Measurements from ENCODE around the gene TEX261. TPM values are rescaled to one million over a fixed set of nuclear protein-coding genes. Genes with fewer than 3 reads are reported as not detected.
"Not testable (repeated sequence)": the region's sequence is repeated elsewhere in the genome, so short reads cannot be mapped to it uniquely, and the experiment has no call there.

TEX261 gene
- total RNA-seq, 1 experiment from 2014 or later = 70.0 TPM

DNA sequence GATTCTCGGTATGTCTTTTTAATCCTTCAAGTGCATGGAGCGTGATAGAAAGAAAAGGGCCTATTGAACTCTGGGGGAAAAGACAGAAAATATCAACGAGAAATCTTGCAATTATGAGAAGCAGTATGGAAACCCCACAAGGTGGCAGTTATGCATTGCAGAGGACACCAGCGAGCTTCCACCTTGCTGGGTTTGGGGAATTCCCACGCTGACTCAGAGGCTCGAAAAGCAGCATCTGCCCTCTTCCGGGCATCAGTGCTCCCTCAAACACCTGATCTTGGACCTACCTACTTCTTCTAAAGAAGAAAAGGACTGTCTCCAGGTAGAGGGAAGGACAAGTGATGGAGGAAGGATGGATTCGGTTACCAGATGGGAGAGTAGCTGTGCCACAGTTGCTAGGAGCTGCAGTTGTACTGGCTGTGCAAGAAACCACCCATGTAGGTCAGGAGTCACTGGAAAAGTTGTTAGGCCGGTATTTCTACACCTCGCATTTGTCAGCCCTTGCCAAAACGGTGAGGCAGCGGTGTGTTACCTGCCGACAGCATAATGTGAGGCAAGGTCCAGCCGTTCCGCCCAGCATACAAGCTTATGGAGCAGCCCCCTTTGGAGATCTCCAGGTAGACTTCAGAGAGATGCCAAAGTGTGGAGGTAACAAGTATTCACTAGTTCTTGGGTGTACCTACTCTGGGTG is 29.0 kb upstream of the TEX261 start:
- H3K4me1 ChIP-seq; H3K9me3 Mint-ChIP-seq (ENCODE audit: unreplicated experiment); H3K36me3 Mint-ChIP-seq (ENCODE audit: insufficient read depth, unreplicated experiment); BruUV-seq (replicated peaks); H3K4me1 Mint-ChIP-seq (ENCODE audit: low read depth, unreplicated experiment); H3K4me3 ChIP-seq (ENCODE audit: low read depth, low read length); POLR2A ChIA-PET; H3K27me3 ChIP-seq (replicated peaks; ENCODE audit: control insufficient read depth, insufficient read depth, low read length); H3K27me3 Mint-ChIP-seq (ENCODE audit: insufficient read depth, unreplicated experiment); H3K36me3 ChIP-seq (ENCODE audit: control insufficient read depth, insufficient read depth, low read length); H3K9me3 ChIP-seq: not testable (repeated sequence)
- peak; percentile 56 for DNase-seq
- TF ChIP-seq, protein P1, sequence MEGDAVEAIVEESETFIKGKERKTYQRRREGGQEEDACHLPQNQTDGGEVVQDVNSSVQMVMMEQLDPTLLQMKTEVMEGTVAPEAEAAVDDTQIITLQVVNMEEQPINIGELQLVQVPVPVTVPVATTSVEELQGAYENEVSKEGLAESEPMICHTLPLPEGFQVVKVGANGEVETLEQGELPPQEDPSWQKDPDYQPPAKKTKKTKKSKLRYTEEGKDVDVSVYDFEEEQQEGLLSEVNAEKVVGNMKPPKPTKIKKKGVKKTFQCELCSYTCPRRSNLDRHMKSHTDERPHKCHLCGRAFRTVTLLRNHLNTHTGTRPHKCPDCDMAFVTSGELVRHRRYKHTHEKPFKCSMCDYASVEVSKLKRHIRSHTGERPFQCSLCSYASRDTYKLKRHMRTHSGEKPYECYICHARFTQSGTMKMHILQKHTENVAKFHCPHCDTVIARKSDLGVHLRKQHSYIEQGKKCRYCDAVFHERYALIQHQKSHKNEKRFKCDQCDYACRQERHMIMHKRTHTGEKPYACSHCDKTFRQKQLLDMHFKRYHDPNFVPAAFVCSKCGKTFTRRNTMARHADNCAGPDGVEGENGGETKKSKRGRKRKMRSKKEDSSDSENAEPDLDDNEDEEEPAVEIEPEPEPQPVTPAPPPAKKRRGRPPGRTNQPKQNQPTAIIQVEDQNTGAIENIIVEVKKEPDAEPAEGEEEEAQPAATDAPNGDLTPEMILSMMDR (IDR thresholded peaks at IDR 0.05; ENCODE audit: insufficient read depth in 1 of 2, low read depth in 1 of 2, low read length in 1 of 2, severe bottlenecking in 1 of 2, unreplicated experiment in 1 of 2) = peak; percentile 17 to 20
- CTCF ChIA-PET = interaction anchor here (1.2 to 1.7 kb wide), 5 partner anchors 22 to 133 kb away, joined by 3 to 18 read pairs (median 6); partner anchors contain the start of gene NAGK
- Mint-ChIP-seq H3K4me3 (ENCODE audit: unreplicated experiment) (peak overlapping the region; percentile 48), H3K27ac (ENCODE audit: unreplicated experiment) (peak overlapping the region; percentile 25)
- intact Hi-C loops (cut with micrococcal nuclease; ENCODE audit: unreplicated experiment) = loop anchor here (1.0 kb wide), 1 partner anchor 47 kb away; no protein-coding TSS in a partner anchor

DNA sequence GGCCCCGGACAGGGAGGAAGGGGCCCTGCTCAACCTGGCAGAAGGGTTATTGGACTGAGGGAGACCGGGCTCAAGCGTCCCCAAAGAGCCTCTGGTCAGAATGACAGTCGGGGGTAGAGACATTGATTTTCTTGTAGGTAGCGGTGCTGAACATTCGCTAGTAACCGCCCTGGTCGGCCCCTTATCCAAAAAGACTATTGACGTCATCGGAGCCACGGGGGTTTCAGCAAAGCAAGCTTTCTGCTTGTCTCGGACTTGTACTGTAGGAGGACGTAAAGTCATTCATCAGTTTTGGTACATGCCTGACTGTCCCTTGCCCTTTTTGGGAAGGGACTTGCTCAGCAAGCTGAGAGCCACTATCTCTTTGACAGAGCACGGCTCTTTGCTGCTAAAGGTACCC is 26.7 kb upstream of the TEX261 start:
- H3K27me3 Mint-ChIP-seq (ENCODE audit: insufficient read depth, unreplicated experiment); H3K4me3 ChIP-seq (ENCODE audit: low read depth, low read length); H3K4me1 Mint-ChIP-seq (ENCODE audit: low read depth, unreplicated experiment); intact Hi-C loops (cut with micrococcal nuclease; ENCODE audit: unreplicated experiment); H3K4me1 ChIP-seq; H3K36me3 ChIP-seq (ENCODE audit: control insufficient read depth, insufficient read depth, low read length); CTCF ChIA-PET; BruUV-seq (replicated peaks); H3K27me3 ChIP-seq (replicated peaks; ENCODE audit: control insufficient read depth, insufficient read depth, low read length); H3K4me3 Mint-ChIP-seq (ENCODE audit: unreplicated experiment); DNase-seq; H3K9me3 ChIP-seq; H3K36me3 Mint-ChIP-seq (ENCODE audit: insufficient read depth, unreplicated experiment); H3K27ac Mint-ChIP-seq (ENCODE audit: unreplicated experiment); H3K9me3 Mint-ChIP-seq (ENCODE audit: unreplicated experiment): not testable (repeated sequence)
- POLR2A ChIA-PET = interaction anchor here (0.6 kb wide), 1 partner anchor 107 kb away, joined by 3 read pairs; no protein-coding TSS in a partner anchor

DNA sequence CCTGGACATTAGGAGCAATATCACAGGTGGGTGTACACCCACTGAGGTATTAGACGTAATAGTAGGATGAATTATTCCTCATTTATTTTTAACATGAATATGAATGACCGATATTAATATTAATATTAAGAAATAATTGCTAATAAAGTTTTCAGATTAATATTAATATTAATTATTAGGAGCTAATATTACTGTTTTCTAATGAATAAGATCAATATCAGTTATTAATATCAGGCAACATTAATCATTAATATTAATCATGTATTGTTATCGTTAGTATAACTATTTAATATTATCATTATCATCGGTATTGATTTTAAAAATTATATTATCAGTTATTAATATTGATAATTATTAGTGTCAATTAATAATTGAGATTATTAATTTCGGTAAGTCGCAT is 25.3 kb upstream of the TEX261 start:
- POLR2A ChIA-PET; H3K27me3 Mint-ChIP-seq (ENCODE audit: insufficient read depth, unreplicated experiment); CTCF ChIA-PET; H3K9me3 ChIP-seq; DNase-seq; H3K4me3 ChIP-seq (ENCODE audit: low read depth, low read length); H3K9me3 Mint-ChIP-seq (ENCODE audit: unreplicated experiment); intact Hi-C loops (cut with micrococcal nuclease; ENCODE audit: unreplicated experiment); H3K36me3 ChIP-seq (ENCODE audit: control insufficient read depth, insufficient read depth, low read length); H3K27me3 ChIP-seq (replicated peaks; ENCODE audit: control insufficient read depth, insufficient read depth, low read length); H3K4me3 Mint-ChIP-seq (ENCODE audit: unreplicated experiment); BruUV-seq (replicated peaks); H3K27ac Mint-ChIP-seq (ENCODE audit: unreplicated experiment); H3K36me3 Mint-ChIP-seq (ENCODE audit: insufficient read depth, unreplicated experiment); H3K4me1 Mint-ChIP-seq (ENCODE audit: low read depth, unreplicated experiment); H3K4me1 ChIP-seq: not testable (repeated sequence)

DNA sequence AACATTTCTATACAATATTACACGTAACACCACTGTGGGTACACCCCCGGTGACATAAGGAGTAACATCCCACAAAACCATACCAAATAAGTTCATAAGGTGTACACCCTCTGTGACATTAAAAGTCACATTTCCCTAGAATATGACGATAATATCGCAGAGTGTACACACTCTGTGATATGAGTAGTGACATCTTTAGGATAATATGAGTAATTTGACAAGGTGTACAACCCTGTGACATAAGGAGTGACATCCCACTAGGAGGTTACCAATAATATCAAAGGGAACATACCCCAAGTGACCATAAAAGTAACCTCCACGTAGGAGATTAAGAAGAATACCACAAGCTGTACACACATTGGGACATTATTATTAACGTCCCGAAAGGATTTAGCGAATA is 24.0 kb upstream of the TEX261 start:
- no peak overlapping the region for H3K4me3 Mint-ChIP-seq (ENCODE audit: unreplicated experiment)
- H3K36me3 ChIP-seq (ENCODE audit: control insufficient read depth, insufficient read depth, low read length) = no peaks in the 10 kb centered on the region
- H3K36me3 Mint-ChIP-seq (ENCODE audit: insufficient read depth, unreplicated experiment) = no peaks in the 10 kb centered on the region
- no peak for DNase-seq
- TF ChIP-seq, protein P1 (IDR thresholded peaks at IDR 0.05; ENCODE audit: insufficient read depth in 1 of 2, low read depth in 1 of 2, low read length in 1 of 2, severe bottlenecking in 1 of 2, unreplicated experiment in 1 of 2) = no peak
- no peaks in the 10 kb centered on the region for H3K27me3 Mint-ChIP-seq (ENCODE audit: insufficient read depth, unreplicated experiment)
- ChIA-PET POLR2A (no interaction called here), CTCF (no interaction called here)
- intact Hi-C loops (cut with micrococcal nuclease; ENCODE audit: unreplicated experiment) = no loop called here
- H3K4me3 ChIP-seq (ENCODE audit: low read depth, low read length) = no peak overlapping the region
- H3K9me3 ChIP-seq = no peaks in the 10 kb centered on the region
- H3K27me3 ChIP-seq (replicated peaks; ENCODE audit: control insufficient read depth, insufficient read depth, low read length) = no peaks in the 10 kb centered on the region
- peaks cover 8% of the 10 kb centered on the region for H3K4me1 Mint-ChIP-seq (ENCODE audit: low read depth, unreplicated experiment)
- no TSS peak for BruUV-seq (replicated peaks)
- no peak overlapping the region for H3K27ac Mint-ChIP-seq (ENCODE audit: unreplicated experiment)
- 0 out of 2 replicates have a peak, but pooled peaks cover 4% of the 10 kb centered on the region for H3K4me1 ChIP-seq
- no peaks in the 10 kb centered on the region for H3K9me3 Mint-ChIP-seq (ENCODE audit: unreplicated experiment)

DNA sequence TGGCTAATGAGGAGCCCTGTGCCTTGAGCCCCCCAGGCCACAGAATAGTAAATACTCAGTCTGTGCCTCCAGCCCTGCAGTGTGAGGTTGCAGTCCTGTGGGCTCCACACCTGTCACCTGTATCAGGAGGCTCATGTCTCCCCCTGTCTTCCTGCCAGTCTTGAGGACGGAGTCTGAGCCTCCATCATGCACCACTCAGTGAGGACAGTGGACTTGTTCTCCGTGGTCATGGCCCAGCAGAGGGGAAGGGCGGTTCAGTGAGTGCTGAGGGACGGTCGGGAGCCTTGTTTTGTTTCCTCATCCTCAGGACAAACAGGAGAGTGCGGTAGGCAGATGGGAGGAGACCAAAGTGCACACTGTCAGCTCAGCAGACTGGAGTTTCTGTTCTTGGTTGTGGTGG is 17.1 kb upstream of the TEX261 start:
- H3K36me3 ChIP-seq (ENCODE audit: control insufficient read depth, insufficient read depth, low read length); H3K9me3 ChIP-seq; DNase-seq; H3K27me3 Mint-ChIP-seq (ENCODE audit: insufficient read depth, unreplicated experiment); H3K27me3 ChIP-seq (replicated peaks; ENCODE audit: control insufficient read depth, insufficient read depth, low read length); H3K4me3 ChIP-seq (ENCODE audit: low read depth, low read length); BruUV-seq (replicated peaks); POLR2A ChIA-PET; H3K9me3 Mint-ChIP-seq (ENCODE audit: unreplicated experiment); intact Hi-C loops (cut with micrococcal nuclease; ENCODE audit: unreplicated experiment); H3K4me3 Mint-ChIP-seq (ENCODE audit: unreplicated experiment); H3K36me3 Mint-ChIP-seq (ENCODE audit: insufficient read depth, unreplicated experiment); CTCF ChIA-PET; H3K27ac Mint-ChIP-seq (ENCODE audit: unreplicated experiment): not testable (repeated sequence)
- peaks cover 12% of the 10 kb centered on the region for H3K4me1 ChIP-seq
- peaks cover 13% of the 10 kb centered on the region for H3K4me1 Mint-ChIP-seq (ENCODE audit: low read depth, unreplicated experiment)

Data from Caco-2 (cell line).